Fibroblast of skin of left quadriceps (primary cell): ENCODE data around the gene CDPF1.
"Not testable (repeated sequence)": the region's sequence is repeated elsewhere in the genome, so short reads cannot be mapped to it uniquely, and the experiment has no call there.

Source experiments
- DNase-seq, 2 experiments: peaks; one replicate each; pipeline ENCODE4 v3.0.0-alpha.2; 2013; ENCODE audit warnings: low read depth in 2 of 2

Gene CDPF1

DNA sequence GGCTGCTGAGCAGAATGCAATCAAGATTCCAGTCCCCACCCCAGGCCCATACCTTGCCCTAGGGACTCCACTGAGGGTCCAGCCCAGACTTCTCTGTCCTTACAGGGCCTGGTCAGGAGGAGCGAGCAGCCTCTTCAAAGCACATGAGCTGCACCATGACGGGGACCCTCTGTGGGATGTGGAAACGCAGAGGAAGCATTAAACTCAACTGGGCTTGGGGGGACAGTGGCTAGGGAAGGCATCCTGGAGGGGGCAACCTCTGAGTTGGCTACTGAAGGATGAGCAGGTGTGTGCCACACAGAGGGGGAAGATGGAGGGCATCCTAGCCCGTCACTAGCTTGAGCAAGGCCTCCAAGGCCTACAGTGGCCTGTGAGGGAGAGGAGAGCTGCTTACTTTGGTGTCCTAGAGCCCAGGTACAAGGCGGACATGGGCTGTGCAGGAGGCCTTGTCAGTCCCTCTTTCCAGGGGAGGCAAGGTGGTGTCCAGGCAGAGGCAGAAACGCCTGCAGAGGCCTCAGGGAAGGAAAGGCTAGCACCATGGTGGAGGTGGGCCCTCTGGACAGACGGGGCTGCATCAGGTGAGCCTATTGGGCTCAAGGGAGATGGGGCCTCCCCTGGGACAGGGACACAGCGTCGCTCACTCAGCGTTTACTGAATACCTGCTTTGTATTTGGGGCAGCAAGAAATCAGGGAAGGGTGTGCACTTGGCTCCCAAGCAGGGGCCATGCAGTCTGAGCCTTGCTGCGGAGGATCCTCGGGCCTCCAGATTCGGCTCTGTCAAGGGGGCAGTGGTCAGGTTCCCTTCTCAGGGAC is 32.0 kb upstream of the CDPF1 start:
- DNase-seq, result no peak

DNA sequence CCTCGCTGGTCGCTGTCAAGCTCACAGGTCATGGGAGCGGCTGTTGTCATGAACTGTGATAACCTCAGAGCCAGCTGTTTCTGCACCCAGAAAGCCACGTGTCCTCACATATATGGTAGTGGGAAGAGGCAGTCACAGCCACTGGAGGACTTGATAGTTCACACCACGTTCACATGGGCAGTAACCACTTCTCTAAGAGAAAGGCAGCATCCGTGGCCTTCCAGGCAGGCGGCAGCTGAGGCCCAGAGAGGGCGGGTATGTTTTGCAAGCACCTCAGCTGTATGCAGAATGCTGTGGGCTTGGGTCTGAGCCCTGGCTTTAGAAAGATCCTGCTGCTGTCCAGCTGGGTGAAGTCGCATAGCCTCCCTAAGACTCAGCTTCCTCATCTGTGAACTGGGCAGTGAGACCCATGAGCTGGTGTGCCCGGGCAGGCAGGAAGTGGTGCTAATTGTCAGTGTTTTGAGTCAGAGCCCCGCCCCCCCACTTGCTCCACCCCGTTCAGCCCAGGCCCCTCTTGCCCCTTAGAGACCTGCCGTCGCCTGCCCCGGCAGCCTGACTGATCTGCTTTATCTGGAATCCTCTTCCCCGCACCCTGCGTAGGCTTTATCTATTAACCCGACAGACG is 31.0 kb upstream of the CDPF1 start:
- DNase-seq, result no peak

DNA sequence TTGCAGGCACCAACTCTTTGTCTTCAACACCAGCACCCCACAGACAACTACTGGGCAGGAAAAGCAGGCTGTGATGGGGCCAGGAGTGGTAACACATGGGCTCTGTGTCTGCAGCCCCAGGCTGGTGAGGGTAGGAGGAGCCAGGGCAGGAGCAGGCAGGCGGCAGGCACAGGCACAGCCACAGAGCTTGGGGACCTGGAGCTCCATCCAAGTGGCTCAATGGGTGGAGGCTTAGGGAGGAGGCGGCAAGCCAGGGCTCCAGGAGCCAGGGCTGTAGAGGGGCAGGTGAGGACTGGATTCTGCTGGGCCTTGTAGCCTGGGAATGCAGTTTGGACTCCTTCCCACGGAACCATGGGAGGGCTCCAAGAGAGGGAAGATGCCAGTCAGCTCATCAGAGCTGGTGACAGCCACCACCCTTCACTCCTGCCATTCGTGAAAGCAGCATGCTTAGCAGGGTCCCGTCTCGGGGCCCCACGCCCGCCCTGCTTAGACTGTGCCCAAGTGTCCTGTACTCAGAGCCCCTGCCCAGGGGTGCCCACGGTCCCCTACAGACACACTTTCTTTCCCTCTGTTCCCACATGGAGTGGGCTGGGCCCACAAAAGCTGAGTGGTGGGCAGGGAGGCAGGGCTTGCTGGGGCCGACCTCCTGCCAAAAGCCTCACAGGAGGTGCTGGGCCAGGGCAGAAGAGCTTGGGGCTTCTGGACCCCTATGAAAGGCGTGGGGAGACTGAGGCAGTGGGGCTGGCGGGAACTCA is 30.1 kb upstream of the CDPF1 start:
- no peak for DNase-seq

DNA sequence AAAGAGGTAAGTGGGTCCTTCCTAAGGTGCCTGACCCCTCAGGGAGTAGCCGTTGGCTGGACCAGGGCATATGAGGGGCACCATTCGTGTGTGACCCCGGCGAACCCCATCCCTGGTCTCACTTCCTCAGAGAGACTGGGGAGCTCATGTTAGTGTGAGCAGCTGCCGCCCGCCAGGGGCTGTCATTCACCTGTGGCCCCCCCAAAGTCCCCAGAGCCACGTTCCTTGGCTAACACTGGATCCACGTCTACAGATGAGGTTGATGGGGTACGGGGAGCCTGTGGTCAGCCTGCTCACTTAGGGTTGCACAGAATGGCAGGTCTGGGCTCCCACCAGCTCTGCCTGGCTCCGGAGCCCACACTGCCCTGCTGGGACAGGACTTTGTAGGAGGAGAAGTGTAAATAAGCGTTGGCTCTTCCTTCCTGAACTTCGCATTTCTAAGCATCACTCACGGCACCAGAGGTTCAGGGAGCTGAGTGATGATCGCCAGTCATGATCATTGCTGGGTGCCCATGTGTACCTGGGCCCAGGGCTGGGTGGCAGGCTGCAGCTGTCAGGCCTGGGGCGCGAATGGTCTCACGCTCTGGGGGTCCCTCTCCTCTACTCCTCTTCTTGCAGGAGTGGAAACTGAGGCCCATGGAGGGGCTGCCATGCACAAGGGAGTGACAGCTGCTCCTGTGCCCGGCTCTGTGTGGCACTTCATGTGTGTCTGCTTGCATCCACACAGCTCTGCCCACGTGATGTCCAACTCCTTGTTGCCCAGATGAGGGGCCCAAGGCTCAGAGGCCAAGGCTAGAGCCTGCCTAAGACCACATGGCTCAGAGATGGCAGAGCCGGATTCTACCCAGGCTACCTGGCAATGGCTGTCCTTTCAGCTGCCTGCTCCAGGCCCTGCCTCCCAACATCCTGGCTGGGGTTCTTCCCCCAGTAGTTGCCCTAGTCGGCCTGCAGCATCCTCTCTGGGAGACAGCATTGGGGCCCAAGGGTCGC is 28.9 kb upstream of the CDPF1 start:
- DNase-seq, result no peak

DNA sequence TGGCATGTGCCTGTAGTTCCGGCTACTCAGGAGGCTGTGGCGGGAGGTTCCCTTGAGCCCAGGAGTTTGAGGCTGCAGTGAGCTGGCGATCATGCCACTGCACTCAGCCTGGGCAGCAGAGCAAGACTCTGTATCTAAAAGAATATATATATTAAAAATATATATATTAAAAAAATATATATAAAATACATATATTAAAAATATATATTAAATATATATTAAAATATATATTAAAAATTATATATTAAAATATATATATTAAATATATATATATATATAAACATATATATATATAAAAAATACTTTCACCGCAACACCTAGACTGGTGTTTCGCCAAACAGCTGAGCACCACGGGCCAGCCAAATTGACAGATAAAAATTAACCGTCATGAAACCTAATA is 26.5 kb upstream of the CDPF1 start:
- no peak for DNase-seq

DNA sequence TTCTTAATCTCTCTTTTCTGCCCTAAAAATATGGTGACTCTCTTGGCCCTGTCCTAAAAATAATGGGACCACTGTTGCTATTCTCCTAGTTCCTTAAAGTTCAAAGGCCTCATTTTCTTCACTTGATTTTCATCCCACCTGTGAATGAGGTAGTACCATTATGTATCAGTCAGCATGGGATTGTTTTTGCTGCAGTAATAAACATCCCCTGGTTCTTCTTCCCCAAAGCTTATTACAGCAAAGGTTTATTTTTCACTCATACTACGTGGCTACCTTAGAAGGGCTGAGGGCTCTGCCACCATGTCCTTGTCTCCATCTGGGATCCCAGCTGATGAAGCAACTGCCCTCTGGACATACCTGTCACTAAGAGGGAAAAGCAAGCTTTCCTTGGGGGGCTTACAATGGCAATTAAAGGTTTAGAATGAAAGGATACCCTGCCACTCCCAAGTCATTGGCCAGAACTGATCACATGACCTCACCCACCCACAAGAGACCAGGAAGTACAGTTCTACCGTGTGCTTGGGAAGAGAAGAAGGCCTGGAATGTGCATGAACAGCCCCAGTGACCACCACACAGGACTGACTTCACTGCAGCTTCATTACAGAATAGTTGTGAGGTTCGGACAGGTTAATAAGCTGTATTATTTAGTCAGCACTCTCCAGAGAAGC is 25.5 kb upstream of the CDPF1 start:
- no peak for DNase-seq

DNA sequence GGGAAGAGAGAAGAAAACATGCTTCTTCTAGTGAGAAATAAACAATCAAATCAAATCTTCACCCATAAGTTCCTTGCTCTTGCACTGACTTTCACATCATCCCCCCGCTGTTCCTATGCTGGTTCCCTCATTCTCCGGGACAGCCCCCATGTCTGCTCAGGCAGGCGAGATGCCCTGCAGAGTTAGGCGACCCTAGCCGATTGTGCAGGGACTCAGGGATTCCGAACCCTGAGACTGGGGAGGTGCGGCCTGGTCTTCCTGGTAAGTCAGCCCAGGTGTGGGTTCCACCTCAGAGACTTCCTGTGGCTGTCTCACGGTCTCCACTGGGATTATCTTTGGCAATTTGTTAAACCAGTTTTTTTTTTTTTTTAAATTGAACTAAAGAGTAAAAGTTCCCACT is 24.3 kb upstream of the CDPF1 start:
- no peak for DNase-seq

DNA sequence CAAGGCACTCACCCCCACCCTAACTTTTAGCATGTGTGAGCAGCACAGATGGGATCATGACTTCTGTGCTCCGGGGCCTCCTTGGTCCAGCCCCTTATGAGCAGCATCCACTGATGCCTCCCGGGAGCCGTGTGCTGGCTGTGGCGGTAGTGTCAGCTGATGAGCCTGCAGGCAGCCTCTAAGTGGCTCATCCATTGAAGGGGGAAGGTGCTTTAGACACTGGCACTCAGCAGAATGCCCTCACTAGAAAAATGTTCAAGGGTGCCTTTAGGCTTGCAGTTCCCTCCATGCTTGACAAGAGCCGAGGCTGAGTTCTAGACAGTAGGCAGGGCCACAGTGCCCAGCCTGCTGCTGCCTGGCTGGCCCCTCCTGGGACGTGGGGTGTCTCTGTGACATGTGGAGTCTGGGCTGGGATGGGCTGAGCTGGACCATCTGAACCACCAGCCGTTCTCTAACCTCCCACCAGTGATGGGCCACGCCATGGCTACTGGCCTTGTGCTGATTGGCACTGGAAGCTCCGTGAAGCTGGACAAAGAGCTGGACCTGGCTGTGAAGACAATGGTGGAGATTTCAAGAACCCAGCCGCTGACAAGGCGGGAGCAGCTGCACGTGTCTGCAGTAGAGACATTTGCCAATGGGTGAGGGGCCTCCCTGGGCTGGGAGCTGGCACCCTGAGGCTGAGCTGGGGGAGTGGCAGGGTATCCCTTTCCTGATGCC is 23.5 kb upstream of the CDPF1 start:
- no peak for DNase-seq

DNA sequence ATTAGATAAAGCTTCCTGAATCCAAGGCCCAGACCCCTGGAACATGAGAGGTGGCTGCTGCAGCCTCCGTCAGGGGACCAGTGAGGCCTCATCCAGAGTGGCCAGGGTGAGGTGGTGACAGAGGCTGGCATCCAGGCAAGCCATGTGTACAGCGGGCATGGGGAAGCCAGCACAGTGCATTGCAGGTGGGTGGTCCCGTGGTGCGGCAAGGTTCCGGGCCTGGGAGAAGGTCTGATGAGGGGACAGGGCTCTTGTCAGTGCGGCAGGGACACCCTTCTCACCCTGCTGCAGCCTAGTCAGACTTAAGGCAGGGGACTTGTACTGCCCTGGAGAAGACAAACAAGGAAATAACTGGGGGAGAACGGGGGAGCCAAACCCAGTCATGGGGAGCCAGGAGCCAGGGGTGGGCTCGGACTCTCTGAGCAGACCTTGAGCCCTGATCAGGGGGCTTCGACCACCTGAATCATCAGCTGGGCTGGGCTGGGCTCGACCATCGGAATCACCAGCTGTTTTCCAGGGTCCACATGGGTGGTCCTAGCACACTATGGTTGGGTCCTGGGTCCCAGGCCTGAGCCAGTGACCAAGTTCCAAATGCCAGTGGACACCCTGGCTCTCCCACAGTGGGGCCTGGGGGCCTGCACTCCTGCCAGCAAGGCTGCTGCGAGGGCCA is 22.8 kb upstream of the CDPF1 start:
- DNase-seq, result no peak

DNA sequence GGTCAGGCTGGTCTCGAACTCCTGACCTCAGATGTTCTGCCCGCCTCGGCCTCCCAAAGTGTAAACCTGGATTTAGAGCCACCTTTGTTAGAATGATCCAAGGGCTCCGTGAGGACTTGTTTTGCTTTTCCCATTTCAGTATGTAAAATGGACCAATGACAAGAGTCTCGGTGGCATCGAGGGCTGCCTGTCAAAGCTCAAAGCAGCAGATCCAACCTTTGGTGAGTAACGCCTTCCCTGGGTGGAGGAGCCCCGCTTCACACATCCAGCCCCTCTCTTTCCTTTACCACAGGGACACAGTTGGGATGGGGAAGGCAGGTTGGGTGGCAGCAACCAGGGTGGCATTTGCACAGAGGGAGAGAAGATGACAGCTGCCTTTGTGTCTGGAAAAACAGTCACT is 22.1 kb upstream of the CDPF1 start:
- no peak for DNase-seq

DNA sequence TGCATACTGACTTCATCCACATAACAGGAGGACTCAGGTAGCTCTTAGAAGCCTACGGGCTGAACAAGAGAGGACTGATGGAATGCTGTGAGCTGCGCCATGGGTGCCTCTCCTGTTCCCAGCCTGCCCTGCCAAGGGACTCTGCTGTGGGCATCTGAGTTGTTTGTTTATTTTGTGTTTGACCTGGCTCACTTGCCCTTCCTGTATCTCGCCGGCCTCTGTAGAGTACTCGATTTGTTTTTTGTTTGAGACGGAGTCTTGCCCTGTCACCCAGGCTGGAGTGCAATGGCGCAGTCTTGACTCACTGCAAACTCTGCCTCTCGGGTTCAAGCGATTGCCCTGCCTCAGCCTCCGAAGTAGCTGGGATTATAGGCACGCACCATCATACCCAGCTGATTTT is 19.5 kb upstream of the CDPF1 start:
- DNase-seq, result no peak

DNA sequence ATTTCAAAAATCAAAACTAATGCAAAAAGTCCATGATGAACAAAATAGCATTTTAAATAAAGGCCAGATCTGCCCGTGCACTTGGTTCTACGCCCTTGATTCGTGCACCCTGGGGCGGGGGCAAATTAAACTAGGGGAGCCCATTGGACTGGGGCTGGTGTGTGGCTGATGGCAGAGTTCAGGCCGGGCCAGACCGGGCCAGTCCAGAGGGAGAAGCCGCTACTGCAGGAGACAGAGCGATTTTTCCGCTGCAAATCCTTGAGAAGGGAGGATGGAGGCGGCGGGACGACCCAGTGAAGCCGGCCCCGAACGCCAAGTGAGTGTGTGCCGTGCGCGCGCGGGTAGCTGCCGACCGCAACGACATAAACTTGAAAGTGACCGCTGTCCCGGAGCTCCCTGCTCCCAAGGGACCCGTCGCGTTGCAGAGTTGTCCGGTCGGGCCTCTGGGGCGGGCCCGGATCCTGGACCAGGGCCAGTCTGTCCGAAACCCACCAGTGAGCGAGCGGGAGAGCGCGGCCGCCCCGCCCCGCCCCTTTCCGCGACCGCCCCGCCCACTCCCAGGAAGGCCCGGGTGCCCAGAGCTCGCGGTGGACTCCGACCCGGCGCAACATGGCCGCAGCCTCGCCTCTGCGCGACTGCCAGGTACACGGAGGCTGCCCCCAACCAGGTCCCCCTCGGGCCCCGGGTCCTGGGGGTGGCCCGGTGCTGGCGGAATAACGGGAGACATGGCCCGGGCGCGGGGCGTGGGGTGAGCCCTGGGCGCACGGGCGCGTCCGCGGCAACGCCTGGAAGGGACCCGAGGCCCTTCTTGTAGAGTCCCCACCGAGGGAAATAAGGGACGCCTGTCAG is 17.6 kb upstream of the CDPF1 start, which contains the start of gene TTC38:
Gene TTC38 (plus strand): TSS at position 578 of the 849 bp plus-strand sequence. CDS start 32 bp downstream, at position 610.
- DNase-seq, result peak; percentile 40 to 42

DNA sequence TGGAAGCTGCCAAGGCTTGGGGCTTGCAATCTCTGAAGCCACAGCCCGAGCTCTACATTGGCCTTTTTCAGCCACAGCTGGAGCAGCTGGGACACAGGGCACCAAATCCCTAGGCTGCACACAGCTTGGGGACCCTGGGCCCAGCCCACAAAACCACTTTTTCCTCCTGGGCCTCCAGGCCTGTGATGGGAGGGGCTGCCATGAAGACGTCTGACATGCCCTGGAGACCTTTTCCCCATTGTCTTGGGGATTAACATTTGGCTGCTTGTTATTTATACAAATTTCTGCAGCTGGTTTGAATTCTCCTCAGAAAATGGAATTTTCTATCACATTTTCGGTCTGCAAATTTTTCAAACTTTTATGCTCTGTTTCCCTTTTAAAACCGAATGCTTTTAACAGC is 15.5 kb upstream of the CDPF1 start:
- DNase-seq, result not testable (repeated sequence)

DNA sequence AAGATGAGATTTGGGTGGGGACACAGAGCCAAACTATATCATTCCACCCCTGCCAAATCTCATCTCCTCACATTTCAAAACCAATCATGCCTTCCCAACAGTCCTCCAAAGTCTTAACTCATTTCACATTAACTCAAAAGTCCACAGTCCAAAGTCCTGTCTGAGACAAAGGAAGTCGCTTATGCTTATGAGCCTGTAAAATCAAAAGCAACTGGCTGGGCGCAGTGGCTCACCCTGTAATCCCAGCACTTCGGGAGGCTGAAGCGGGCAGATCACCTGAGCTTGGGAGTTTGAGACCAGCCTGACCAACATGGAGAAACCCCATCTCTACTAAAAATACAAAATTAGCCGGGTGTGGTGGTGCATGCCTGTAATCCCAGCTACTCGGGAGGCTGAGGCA is 14.4 kb upstream of the CDPF1 start:
- not testable (repeated sequence) for DNase-seq

DNA sequence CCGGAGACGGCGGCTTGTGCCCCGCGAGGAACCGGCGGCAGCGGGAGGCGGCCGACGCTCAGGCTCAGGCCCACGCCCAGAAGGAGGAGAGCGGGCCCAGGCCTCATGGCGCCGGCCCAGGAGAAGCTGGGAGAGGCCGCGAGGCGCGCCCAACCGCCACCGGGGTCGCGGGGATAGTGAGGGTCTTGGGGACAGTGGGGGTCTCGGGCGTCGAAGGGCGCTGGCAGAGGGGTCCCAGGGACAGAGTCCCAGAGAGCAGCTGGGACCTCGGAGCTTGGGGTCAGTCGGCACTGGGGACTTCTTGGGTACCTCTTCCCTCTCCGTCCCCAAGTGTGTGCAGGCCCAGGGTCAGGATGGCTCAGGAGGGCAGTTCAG is 13.1 kb upstream of the CDPF1 start, which contains the start of gene PKDREJ:
Gene PKDREJ (minus strand): TSS at position 128 of the 375 bp plus-strand sequence. CDS start 21 bp downstream, at position 107.
- DNase-seq, result no peak

DNA sequence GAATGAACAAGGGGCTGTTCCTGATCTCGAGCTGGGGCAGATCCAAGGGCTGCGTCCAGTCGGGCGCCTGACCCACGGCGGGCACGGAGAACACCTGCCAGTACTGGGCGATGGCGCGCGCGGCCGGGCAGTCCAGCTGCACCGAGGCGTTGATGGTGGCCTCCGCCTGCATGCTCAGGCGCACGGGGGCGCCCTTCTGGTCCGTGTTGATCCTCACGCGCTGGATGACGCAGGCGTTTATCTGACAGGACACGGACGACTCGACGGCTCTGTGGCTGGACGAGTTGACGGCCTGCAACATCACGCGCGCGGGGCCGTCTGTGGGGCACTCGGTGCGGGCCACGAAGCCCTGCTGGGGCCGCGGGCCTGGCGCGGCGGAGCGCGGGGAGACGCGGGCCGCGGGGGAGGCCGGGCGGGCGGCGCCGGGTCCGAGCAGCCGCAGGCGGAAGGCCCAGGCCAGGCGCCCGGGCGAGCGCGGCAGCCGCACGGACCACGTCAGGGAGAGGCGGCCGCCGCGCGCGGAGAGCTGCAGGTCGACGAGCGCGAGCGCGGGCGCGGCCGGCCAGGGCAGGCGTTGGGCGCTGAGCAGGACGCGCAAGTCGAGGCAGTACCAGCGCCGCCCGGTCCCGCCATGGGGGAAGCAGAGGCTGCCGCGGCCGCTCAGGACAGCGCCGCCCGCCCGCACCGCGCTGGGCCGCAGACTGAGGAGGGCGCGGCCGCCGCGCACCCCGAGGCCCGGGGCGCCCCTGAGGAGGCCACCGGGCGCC is 12.5 kb upstream of the CDPF1 start:
- no peak for DNase-seq

DNA sequence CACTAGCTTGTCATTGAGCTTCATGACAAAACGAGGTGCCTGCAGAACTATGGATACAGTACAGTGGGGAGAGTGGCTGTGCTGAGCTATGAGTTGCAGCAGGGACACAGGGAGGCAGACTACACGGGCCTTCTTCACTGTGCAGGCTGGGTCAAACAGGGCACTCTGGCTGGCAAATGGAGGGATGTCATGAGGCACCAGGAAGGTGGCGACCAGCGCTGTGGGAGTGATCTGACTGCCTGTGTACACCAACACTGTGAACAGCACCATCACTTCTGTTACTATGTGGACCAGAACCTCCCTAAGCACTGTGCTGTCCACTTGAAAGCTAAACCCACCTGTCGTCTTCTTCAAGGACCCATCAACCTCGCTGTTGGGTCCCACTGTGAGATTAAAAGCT is 9.9 kb upstream of the CDPF1 start:
- DNase-seq, result no peak

DNA sequence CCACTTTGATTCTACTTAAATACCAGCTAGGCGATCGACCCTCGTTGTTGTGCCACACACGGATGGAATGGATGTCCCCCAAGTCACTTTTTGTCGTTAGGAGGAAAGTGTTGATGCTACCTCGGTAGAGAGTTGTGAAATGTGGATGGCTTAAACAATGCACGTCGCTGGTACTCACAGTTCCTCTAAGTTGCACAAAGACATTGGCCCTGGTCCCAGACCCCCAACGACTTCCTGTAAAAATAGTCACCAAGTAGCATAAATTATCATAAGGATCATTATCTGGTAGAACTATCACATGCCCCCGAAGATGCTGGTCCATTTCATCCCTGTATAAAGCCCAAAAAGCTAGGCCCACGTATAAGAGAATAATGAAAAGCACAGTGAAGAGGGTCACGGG is 9.3 kb upstream of the CDPF1 start:
- DNase-seq, result no peak
